GM19455 (cell line): ENCODE results near the gene FBN3.

Experiments
- ATAC-seq: cut with Tn5 transposase; IDR thresholded peaks from one replicate; pipeline ENCODE4 v1.9.1; 2021; ENCODE audit not compliant: unreplicated experiment

Gene FBN3

GRCh38 chr19:8093740-8094139 is 55.7 kb downstream of the FBN3 start:
- no peak for ATAC-seq

GRCh38 chr19:8090950-8091349 is 58.4 kb downstream of the FBN3 start:
- ATAC-seq: no peak

- no peak for ATAC-seq
Measured at GRCh38 chr19:8089664-8090601, 59.5 kb downstream of the FBN3 start.

GRCh38 chr19:8088752-8089663 is 60.4 kb downstream of the FBN3 start:
- no peak for ATAC-seq

- ATAC-seq: no peak
Measured at GRCh38 chr19:8087876-8088275, 61.5 kb downstream of the FBN3 start.

GRCh38 chr19:8086849-8087248 is 62.5 kb downstream of the FBN3 start:
- ATAC-seq: no peak

- no peak for ATAC-seq
Measured at GRCh38 chr19:8085598-8086408, 63.6 kb downstream of the FBN3 start.

GRCh38 chr19:8084152-8084551 is 65.2 kb downstream of the FBN3 start:
- no peak for ATAC-seq

GRCh38 chr19:8083141-8083540 is 66.3 kb downstream of the FBN3 start:
- no peak for ATAC-seq

GRCh38 chr19:8081569-8082550 is 67.5 kb downstream of the FBN3 start:
- no peak for ATAC-seq

- ATAC-seq: no peak
Measured at GRCh38 chr19:8080832-8081231, 68.6 kb downstream of the FBN3 start.

GRCh38 chr19:8079988-8080387 is 69.4 kb downstream of the FBN3 start:
- no peak for ATAC-seq

- no peak for ATAC-seq
Measured at GRCh38 chr19:8075158-8076074, 74.0 kb downstream of the FBN3 start.

GRCh38 chr19:8074501-8074900 is 74.9 kb downstream of the FBN3 start:
- no peak for ATAC-seq

GRCh38 chr19:8071912-8072311 is 77.5 kb downstream of the FBN3 start:
- no peak for ATAC-seq

GRCh38 chr19:8069096-8069973 is 80.1 kb downstream of the FBN3 start:
- no peak for ATAC-seq

GRCh38 chr19:8065875-8066261 is 83.5 kb downstream of the FBN3 start:
- no peak for ATAC-seq
